ENCODE measurements around the gene TMEM116.

TMEM116 gene

GRCh38 chr12:112031472-112031871 is 18.5 kb upstream of the TMEM116 start:
- peaks cover 66% of the 10 kb centered on the region; the same call in 1 of the 2 replicates for H3K36me3 ChIP-seq (ENCODE audit: insufficient read depth, low read length)
- H3K79me2 ChIP-seq (ENCODE audit: insufficient read depth, low read length): no peaks in the 10 kb centered on the region
- no peaks in the 10 kb centered on the region for H3K9me3 ChIP-seq (ENCODE audit: insufficient read depth, low read depth, low read length)
- no peaks in the 10 kb centered on the region for H3K27me3 ChIP-seq (ENCODE audit: insufficient read depth, low read length, poor library complexity, severe bottlenecking)
- H3F3A ChIP-seq (ENCODE audit: low read depth): no peaks in the 10 kb centered on the region
- no peak overlapping the region for H3K4me2 ChIP-seq (ENCODE audit: low read depth, low read length, poor library complexity, severe bottlenecking)
- H3K4me1 ChIP-seq (ENCODE audit: insufficient read depth, low read length, poor library complexity, severe bottlenecking): no peaks in the 10 kb centered on the region
- H4K20me1 ChIP-seq (ENCODE audit: insufficient read depth, low read length, poor library complexity, severe bottlenecking): no peaks in the 10 kb centered on the region
- H3K4me3 ChIP-seq (ENCODE audit: low read length, poor library complexity, severe bottlenecking): no peak overlapping the region
- no peak overlapping the region for H2AFZ ChIP-seq (ENCODE audit: low read length)
- TF ChIP-seq EZH2phosphoT487 (IDR thresholded peaks at IDR 0.05; ENCODE audit: borderline replicate concordance): no peak
- no peak for TF ChIP-seq CTCF (conservative IDR thresholded peaks at IDR 0.05; ENCODE audit: low read length)
- H3K9me2 ChIP-seq (replicated peaks; ENCODE audit: low read depth, low read length): no peaks in the 10 kb centered on the region
- no peak overlapping the region for H3K9ac ChIP-seq (ENCODE audit: low read depth, low read length, poor library complexity, severe bottlenecking)

- H3K4me1 ChIP-seq (ENCODE audit: insufficient read depth, low read length, poor library complexity, severe bottlenecking): no peaks in the 10 kb centered on the region
- no peak overlapping the region for H3K4me2 ChIP-seq (ENCODE audit: low read depth, low read length, poor library complexity, severe bottlenecking)
- H3K27me3 ChIP-seq (ENCODE audit: insufficient read depth, low read length, poor library complexity, severe bottlenecking): no peaks in the 10 kb centered on the region
- H3K36me3 ChIP-seq (ENCODE audit: insufficient read depth, low read length): peaks cover 58% of the 10 kb centered on the region; the same call in 1 of the 2 replicates
- no peaks in the 10 kb centered on the region for H3F3A ChIP-seq (ENCODE audit: low read depth)
- H2AFZ ChIP-seq (ENCODE audit: low read length): no peak overlapping the region
- H3K9ac ChIP-seq (ENCODE audit: low read depth, low read length, poor library complexity, severe bottlenecking): no peak overlapping the region
- no peaks in the 10 kb centered on the region for H4K20me1 ChIP-seq (ENCODE audit: insufficient read depth, low read length, poor library complexity, severe bottlenecking)
- no peaks in the 10 kb centered on the region for H3K9me3 ChIP-seq (ENCODE audit: insufficient read depth, low read depth, low read length)
- no peak for TF ChIP-seq EZH2phosphoT487 (IDR thresholded peaks at IDR 0.05; ENCODE audit: borderline replicate concordance)
- no peak for TF ChIP-seq CTCF (conservative IDR thresholded peaks at IDR 0.05; ENCODE audit: low read length)
- H3K9me2 ChIP-seq (replicated peaks; ENCODE audit: low read depth, low read length): no peaks in the 10 kb centered on the region
- H3K4me3 ChIP-seq (ENCODE audit: low read length, poor library complexity, severe bottlenecking): no peak overlapping the region
- H3K79me2 ChIP-seq (ENCODE audit: insufficient read depth, low read length): no peaks in the 10 kb centered on the region
Observed at GRCh38 chr12:112029301-112029700, 16.3 kb upstream of the TMEM116 start.

GRCh38 chr12:112025808-112026375 is 12.9 kb upstream of the TMEM116 start:
- Histone ChIP-seq H3K4me1 (ENCODE audit: insufficient read depth, low read length, poor library complexity, severe bottlenecking) (no peaks in the 10 kb centered on the region), H2AFZ (ENCODE audit: low read length) (no peak overlapping the region), H3K27me3 (ENCODE audit: insufficient read depth, low read length, poor library complexity, severe bottlenecking) (no peaks in the 10 kb centered on the region), H3K4me2 (ENCODE audit: low read depth, low read length, poor library complexity, severe bottlenecking) (no peak overlapping the region), H3K4me3 (ENCODE audit: low read length, poor library complexity, severe bottlenecking) (no peak overlapping the region), H3K36me3 (ENCODE audit: insufficient read depth, low read length) (peaks cover 63% of the 10 kb centered on the region), H3K79me2 (ENCODE audit: insufficient read depth, low read length) (peaks cover 2% of the 10 kb centered on the region; the same call in 1 of the 2 replicates), H3K9me2 (replicated peaks; ENCODE audit: low read depth, low read length) (no peaks in the 10 kb centered on the region), H3K9ac (ENCODE audit: low read depth, low read length, poor library complexity, severe bottlenecking) (no peak overlapping the region), H3F3A (ENCODE audit: low read depth) (no peaks in the 10 kb centered on the region), H3K9me3 (ENCODE audit: insufficient read depth, low read depth, low read length) (no peaks in the 10 kb centered on the region), H4K20me1 (ENCODE audit: insufficient read depth, low read length, poor library complexity, severe bottlenecking) (no peaks in the 10 kb centered on the region)
- TF ChIP-seq EZH2phosphoT487 (IDR thresholded peaks at IDR 0.05; ENCODE audit: borderline replicate concordance) (no peak), CTCF (conservative IDR thresholded peaks at IDR 0.05; ENCODE audit: low read length) (no peak)
